Endothelial cell of umbilical vein (primary cell): ENCODE results near the gene CAPZA2. TPM values are rescaled to one million over a fixed set of nuclear protein-coding genes. Genes with fewer than 3 reads are reported as not detected.

ENCODE experiments used
- BruUV-seq: library from RNA; stranded (reverse); fragments of 400-500 nt; replicated peaks from 2 replicates; lab custom pipeline; 2021; lab: Mats Ljungman, UMichigan
- CTCF ChIA-PET: fragments of 300-600, 350-600 bp; sonication (Branson Sonifier 250); formaldehyde crosslinking; loops from one replicate; lab custom pipeline; 2021; ENCODE audit warnings: antibody characterized with exemption, inconsistent platforms; lab: Charles Lee
- POLR2A ChIA-PET: fragments of 300-600, 350-600 bp; sonication (Branson Sonifier 250); formaldehyde crosslinking; loops from one replicate; lab custom pipeline; 2021; ENCODE audit warnings: antibody characterized with exemption, inconsistent platforms; lab: Charles Lee
- DNase-seq: peaks from one replicate; pipeline ENCODE4 v3.0.0-alpha.2; 2011; ENCODE audit warnings: low read depth, low spot score
- FAIRE-seq: peaks from 2 replicates; lab custom pipeline; 2011; peaks lifted over from hg19 to GRCh38; lab: Jason Lieb, UNC
- H2AFZ ChIP-seq: 2 replicates; pipeline ENCODE4 v1.6.0; 2012; ENCODE audit warnings: low read depth, low read length, control low read depth, inconsistent platforms
- H3K27ac ChIP-seq: 2 replicates; pipeline ENCODE4 v1.5.1; 2011; ENCODE audit warnings: low read depth, mild to moderate bottlenecking, control low read depth, low read length, moderate library complexity; ENCODE audit not compliant: insufficient read depth
- H3K27me3 ChIP-seq, 2 experiments: 2 replicates each; pipeline versions ENCODE4 v1.6.0 to v1.6.1; 2011; ENCODE audit warnings: low read length in 2 of 2, mixed read lengths in 1 of 2; ENCODE audit not compliant: control insufficient read depth in 2 of 2, insufficient read depth in 2 of 2
- H3K36me3 ChIP-seq, 2 experiments: 2 replicates in 1 of 2; 3 replicates in 1 of 2; pipeline ENCODE4 v1.5.1; 2011; ENCODE audit warnings: low read length in 2 of 2, mild to moderate bottlenecking in 1 of 2, moderate library complexity in 1 of 2; ENCODE audit not compliant: control insufficient read depth in 2 of 2, insufficient read depth in 2 of 2; ENCODE audit errors: extremely low read depth in 1 of 2
- H3K4me1 ChIP-seq: 3 replicates; pipeline ENCODE4 v1.5.1; 2011; ENCODE audit warnings: mild to moderate bottlenecking, low read length; ENCODE audit not compliant: control insufficient read depth, insufficient read depth; ENCODE audit errors: extremely low read depth
- H3K4me2 ChIP-seq: 2 replicates; pipeline ENCODE4 v1.6.1; 2011; ENCODE audit warnings: low read length, control low read depth, mixed read lengths; ENCODE audit not compliant: insufficient read depth
- H3K4me3 ChIP-seq, 3 experiments: fragments of 200-600 bp in 1 of 3; sonication (generic), shearing (Covaris generic) in 1 of 3; replicated peaks in 1 of 3; 2 replicates each; pipeline ENCODE4 v1.5.1; 2011 to 2016; ENCODE audit warnings: control low read depth in 3 of 3, low read length in 3 of 3, mild to moderate bottlenecking in 2 of 3, inconsistent platforms in 1 of 3, low read depth in 1 of 3, moderate library complexity in 1 of 3; ENCODE audit not compliant: insufficient read depth in 1 of 3
- H3K79me2 ChIP-seq: 2 replicates; pipeline ENCODE4 v1.6.0; 2012; ENCODE audit warnings: low read length, inconsistent platforms; ENCODE audit not compliant: control insufficient read depth, insufficient read depth
- H3K9ac ChIP-seq: replicated peaks from 2 replicates; pipeline ENCODE3; 2011; ENCODE audit warnings: low read length, control low read depth; ENCODE audit not compliant: insufficient read depth; ENCODE audit errors: extremely low read depth
- H3K9me1 ChIP-seq: replicated peaks from 3 replicates; pipeline ENCODE4 v1.6.0; 2011; ENCODE audit warnings: mild to moderate bottlenecking, low read length; ENCODE audit not compliant: control insufficient read depth, insufficient read depth; ENCODE audit errors: extremely low read depth
- H3K9me3 ChIP-seq: replicated peaks from 2 replicates; pipeline ENCODE4 v1.5.1; 2012; ENCODE audit warnings: low read length, inconsistent platforms; ENCODE audit not compliant: control insufficient read depth, insufficient read depth
- H4K20me1 ChIP-seq: replicated peaks from 2 replicates; pipeline ENCODE3; 2011; ENCODE audit warnings: mild to moderate bottlenecking, low read length; ENCODE audit not compliant: control insufficient read depth, insufficient read depth; ENCODE audit errors: extremely low read depth
- CTCF ChIP-seq, 2 donors: IDR thresholded peaks; 1 replicate in 1 of 2; 2 replicates in 1 of 2; pipeline ENCODE4 v1.5.1; 2011; ENCODE audit warnings: low read length in 2 of 2, mild to moderate bottlenecking in 2 of 2, moderate library complexity in 2 of 2, control low read depth in 1 of 2, inconsistent platforms in 1 of 2, low read depth in 1 of 2; ENCODE audit not compliant: insufficient read depth in 1 of 2; ENCODE audit errors: extremely low read depth in 1 of 2
- EZH2 ChIP-seq: IDR thresholded peaks from 2 replicates; pipeline ENCODE4 v1.6.1; 2012; ENCODE audit warnings: borderline replicate concordance, low read depth, mild to moderate bottlenecking, moderate library complexity, low read length, inconsistent platforms; ENCODE audit not compliant: severe bottlenecking
- FOS ChIP-seq: IDR thresholded peaks from 2 replicates; pipeline ENCODE4 v1.6.1; 2011; ENCODE audit warnings: mild to moderate bottlenecking, low read length, moderate library complexity, borderline replicate concordance; ENCODE audit not compliant: insufficient read depth
- GATA2 ChIP-seq: IDR thresholded peaks from 2 replicates; pipeline ENCODE4 v1.7.0; 2011; ENCODE audit warnings: low read depth, mild to moderate bottlenecking, moderate library complexity, mixed read lengths, low read length; ENCODE audit not compliant: insufficient read length, insufficient read depth
- JUN ChIP-seq: IDR thresholded peaks from 2 replicates; pipeline ENCODE4 v1.6.1; 2011; ENCODE audit warnings: borderline replicate concordance, low read depth; ENCODE audit not compliant: insufficient read length, insufficient read depth
- MYC ChIP-seq: IDR thresholded peaks from one replicate; pipeline ENCODE4 v1.6.1; 2011; ENCODE audit warnings: mild to moderate bottlenecking, low read depth, low read length
- POLR2A ChIP-seq: IDR thresholded peaks from 2 replicates; pipeline ENCODE4 v1.6.1; 2012; ENCODE audit warnings: low read depth, mild to moderate bottlenecking, control low read depth, low read length
- POLR2AphosphoS5 ChIP-seq: IDR thresholded peaks from 2 replicates; pipeline ENCODE4 v1.6.1; 2012; ENCODE audit warnings: low read depth, mild to moderate bottlenecking, control low read depth, low read length, moderate library complexity; ENCODE audit not compliant: insufficient read depth
- dilution Hi-C: fragments of 300-500 bp; cut with MboI; formaldehyde crosslinking; loops from one replicate; pipeline ENCODE4 v1.15.0; 2019; ENCODE audit warnings: low sequenced_read_pairs; ENCODE audit not compliant: extremely low pct_ligation_motif_present
- intact Hi-C: fragments of 100-400 bp; cut with micrococcal nuclease; formaldehyde crosslinking; loops from one replicate; pipeline ENCODE4 v1.10.0; 2022
- polyA plus RNA-seq, 4 experiments: library from polyadenylated mRNA; depleted of rRNA in 3 of 4; stranded (reverse) in 3 of 4; unstranded in 1 of 4; fragments of >200 nt; gene quantifications; 2 replicates each; pipeline versions ENCODE4 v1.2.1 to v1.2.3, GENCODE V29; 2011 to 2012; ENCODE audit warnings: missing spikeins in 1 of 4
- total RNA-seq: library from RNA; stranded (reverse); gene quantifications from 2 replicates; pipeline ENCODE4 v1.2.3, GENCODE V29; 2021
- TF ChIP-seq, protein P1 (sequence below): IDR thresholded peaks from 2 replicates; pipeline ENCODE4 v1.6.1; 2011; ENCODE audit not compliant: insufficient read depth, insufficient read length

Gene CAPZA2
- total and polyA plus RNA-seq, 2 donors (not counting 3 experiments of a cell fraction or from before 2014, with no cell fraction given), result 48.1 to 347 TPM

DNA sequence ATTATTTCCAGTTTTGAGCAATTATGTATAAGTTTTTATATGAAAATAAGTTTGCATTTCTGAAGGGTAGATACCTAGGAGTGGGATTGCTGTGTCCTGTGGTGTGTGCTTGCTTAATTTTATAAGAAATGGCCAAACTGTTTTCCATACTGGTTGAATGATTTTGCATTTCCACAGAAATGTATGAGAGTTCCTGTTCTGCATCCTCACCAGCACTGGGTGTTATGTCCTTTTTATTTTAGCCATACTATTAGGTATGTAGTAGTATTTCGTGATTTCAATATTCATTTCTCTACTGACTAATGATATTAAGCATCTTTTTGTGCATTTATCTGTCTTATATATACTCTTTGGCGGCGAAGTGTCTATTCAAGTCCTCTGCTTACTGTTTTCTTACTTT is 22.3 kb downstream of the CAPZA2 start:
- intact Hi-C loops (no loop called here), dilution Hi-C loops (no loop called here)
- FAIRE-seq (no peak), DNase-seq (no peak)
- no TSS peak for BruUV-seq
- Histone ChIP-seq H3K9me1 (no peaks in the 10 kb centered on the region), H3K36me3 (peaks cover 6 to 8% of the 10 kb centered on the region in 2 experiments), H3K27me3 (no peaks in the 10 kb centered on the region), H3K4me1 (peaks cover 8% of the 10 kb centered on the region), H3K4me3 (no peak overlapping the region), H3K27ac (no peak overlapping the region), H2AFZ (no peak overlapping the region), H4K20me1 (peaks cover 14% of the 10 kb centered on the region), H3K9ac (no peak overlapping the region), H3K9me3 (no peaks in the 10 kb centered on the region), H3K79me2 (peaks cover 97% of the 10 kb centered on the region), H3K4me2 (no peak overlapping the region)
- POLR2A ChIA-PET, result no interaction called here
- TF ChIP-seq MYC (no peak), JUN (no peak), GATA2 (no peak), POLR2A (no peak), EZH2 (no peak), CTCF (IDR thresholded peaks at IDR 0.05; ENCODE audit: extremely low read depth in 1 of 2, insufficient read depth in 1 of 2, low read depth in 1 of 2, low read length in 2 of 2) (no peak), POLR2AphosphoS5 (no peak), FOS (no peak)
- TF ChIP-seq, protein P1, sequence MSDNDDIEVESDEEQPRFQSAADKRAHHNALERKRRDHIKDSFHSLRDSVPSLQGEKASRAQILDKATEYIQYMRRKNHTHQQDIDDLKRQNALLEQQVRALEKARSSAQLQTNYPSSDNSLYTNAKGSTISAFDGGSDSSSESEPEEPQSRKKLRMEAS, result no peak
- CTCF ChIA-PET, result interaction anchor here (0.6 to 2.1 kb wide), 2 partner anchors 11 to 20 kb away, joined by 3 to 10 read pairs; no protein-coding TSS in a partner anchor
